ENCODE results near the gene TLE7. TPM values are rescaled to one million over a fixed set of nuclear protein-coding genes. Genes with fewer than 3 reads are reported as not detected.

The TLE7 gene
- total RNA-seq, 2 experiments from 2014 or later = not detected

Other genes with a start within 250 kb of the TLE7 start
- gene HYDIN, start 211.3 kb downstream of the TLE7 start, total RNA-seq (2014; rRNA removed; shearing (Covaris generic)) = not detected in 2 replicates
- 0.63 TPM in 1 of 2 replicates, not detected in the other for gene HYDIN, start 211.3 kb downstream of the TLE7 start, total RNA-seq (2022)
- gene CMTR2, start 152.7 kb downstream of the TLE7 start, total RNA-seq (2014; rRNA removed; shearing (Covaris generic)) = 10.6 and 10.9 TPM in 2 replicates
- 7.9 and 10.4 TPM in 2 replicates for gene CMTR2, start 152.7 kb downstream of the TLE7 start, total RNA-seq (2022)
- not detected in 2 replicates for gene CALB2, start 83.3 kb downstream of the TLE7 start, total RNA-seq (2014; rRNA removed; shearing (Covaris generic))
- not detected in 2 replicates for gene CALB2, start 83.3 kb downstream of the TLE7 start, total RNA-seq (2022)
- gene ZNF23, start 20.2 kb upstream of the TLE7 start, total RNA-seq (2014; rRNA removed; shearing (Covaris generic)) = 6.2 and 7.4 TPM in 2 replicates
- gene ZNF23, start 20.2 kb upstream of the TLE7 start, total RNA-seq (2022) = 11.3 and 11.8 TPM in 2 replicates
- gene ZNF19, start 47.3 kb upstream of the TLE7 start, total RNA-seq (2014; rRNA removed; shearing (Covaris generic)) = 3.5 and 3.7 TPM in 2 replicates
- 3.9 and 5.3 TPM in 2 replicates for gene ZNF19, start 47.3 kb upstream of the TLE7 start, total RNA-seq (2022)
- 4.5 and 6.6 TPM in 2 replicates for gene CHST4, start 84.4 kb upstream of the TLE7 start, total RNA-seq (2014; rRNA removed; shearing (Covaris generic))
- gene CHST4, start 84.4 kb upstream of the TLE7 start, total RNA-seq (2022) = 0.28 and 0.29 TPM in 2 replicates
- not detected in 2 replicates for gene TAT, start 135.0 kb upstream of the TLE7 start, total RNA-seq (2014; rRNA removed; shearing (Covaris generic))
- gene TAT, start 135.0 kb upstream of the TLE7 start, total RNA-seq (2022) = not detected in 2 replicates
- gene MARVELD3, start 184.1 kb upstream of the TLE7 start, total RNA-seq (2014; rRNA removed; shearing (Covaris generic)) = not detected in 2 replicates
- gene MARVELD3, start 184.1 kb upstream of the TLE7 start, total RNA-seq (2022) = not detected in 2 replicates

Measured in OCI-LY7 (cell line).